HEK293T (cell line): Measurements from ENCODE around the gene PKP2.

Experiments used
- BHLHE40 ChIP-seq: fragments of 450-650 bp; IDR thresholded peaks from 2 replicates; pipeline ENCODE4 v1.6.1; 2016; ENCODE audit warnings: mild to moderate bottlenecking, moderate library complexity, borderline replicate concordance
- ELF4 ChIP-seq: fragments of 450-650 bp; IDR thresholded peaks from 2 replicates; pipeline ENCODE4 v1.6.1; 2017; ENCODE audit warnings: antibody characterized with exemption
- FOXK2 ChIP-seq: fragments of 450-650 bp; IDR thresholded peaks from 2 replicates; pipeline ENCODE4 v1.6.1; 2016; ENCODE audit warnings: mild to moderate bottlenecking
- FOXM1 ChIP-seq: fragments of 450-650 bp; IDR thresholded peaks from 2 replicates; pipeline ENCODE4 v1.6.1; 2017; ENCODE audit warnings: mild to moderate bottlenecking, borderline replicate concordance
- HDGF ChIP-seq: fragments of 450-650 bp; IDR thresholded peaks from 2 replicates; pipeline ENCODE4 v1.6.1; 2017; ENCODE audit warnings: antibody characterized with exemption, borderline replicate concordance
- L3MBTL2 ChIP-seq: fragments of 450-650 bp; conservative IDR thresholded peaks from 2 replicates; pipeline ENCODE4 v1.6.1; 2016; ENCODE audit warnings: mild to moderate bottlenecking
- LEF1 ChIP-seq: fragments of 450-650 bp; IDR thresholded peaks from 2 replicates; pipeline ENCODE4 v1.6.1; 2017; ENCODE audit warnings: mild to moderate bottlenecking, borderline replicate concordance
- NFRKB ChIP-seq: fragments of 450-650 bp; IDR thresholded peaks from 2 replicates; pipeline ENCODE4 v1.6.1; 2016; ENCODE audit warnings: mild to moderate bottlenecking, moderate library complexity
- SP1 ChIP-seq: fragments of 450-650 bp; IDR thresholded peaks from 2 replicates; pipeline ENCODE4 v1.6.1; 2017
- SUZ12 ChIP-seq: fragments of 450-650 bp; IDR thresholded peaks from 2 replicates; pipeline ENCODE4 v1.6.1; 2016; ENCODE audit warnings: mild to moderate bottlenecking
- TARDBP ChIP-seq: fragments of 450-650 bp; IDR thresholded peaks from 2 replicates; pipeline ENCODE4 v1.6.1; 2016
- ZNF384 ChIP-seq: fragments of 450-650 bp; IDR thresholded peaks from 2 replicates; pipeline ENCODE4 v1.6.1; 2016
- TF ChIP-seq, protein P1 (sequence below): fragments of 450-650 bp; IDR thresholded peaks from 2 replicates; pipeline ENCODE4 v1.6.1; 2016

GRCh38 chr12:32801269-32801980, 95.2 kb downstream of the PKP2 start:
- no peak for TF ChIP-seq ELF4
- no peak for TF ChIP-seq NFRKB
- no peak for TF ChIP-seq FOXM1
- no peak for TF ChIP-seq ZNF384
- TF ChIP-seq HDGF: no peak
- TF ChIP-seq SP1: no peak
- TF ChIP-seq, protein P1, sequence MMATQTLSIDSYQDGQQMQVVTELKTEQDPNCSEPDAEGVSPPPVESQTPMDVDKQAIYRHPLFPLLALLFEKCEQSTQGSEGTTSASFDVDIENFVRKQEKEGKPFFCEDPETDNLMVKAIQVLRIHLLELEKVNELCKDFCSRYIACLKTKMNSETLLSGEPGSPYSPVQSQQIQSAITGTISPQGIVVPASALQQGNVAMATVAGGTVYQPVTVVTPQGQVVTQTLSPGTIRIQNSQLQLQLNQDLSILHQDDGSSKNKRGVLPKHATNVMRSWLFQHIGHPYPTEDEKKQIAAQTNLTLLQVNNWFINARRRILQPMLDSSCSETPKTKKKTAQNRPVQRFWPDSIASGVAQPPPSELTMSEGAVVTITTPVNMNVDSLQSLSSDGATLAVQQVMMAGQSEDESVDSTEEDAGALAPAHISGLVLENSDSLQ: no peak
- TF ChIP-seq L3MBTL2: no peak
- TF ChIP-seq BHLHE40: no peak
- TF ChIP-seq SUZ12: no peak
- no peak for TF ChIP-seq FOXK2
- no peak for TF ChIP-seq TARDBP
- TF ChIP-seq LEF1: no peak
